Right lobe of liver (tissue), 6 donors: Measurements from ENCODE around the gene UBAC2. TPM values are rescaled to one million over a fixed set of nuclear protein-coding genes. Genes with fewer than 3 reads are reported as not detected.
A peak's percentile ranks its signal among the peaks of the same experiment; 100 is the strongest.

Experiments
- ATAC-seq, 4 donors: fragments of 200-7000 bp; cut with Tn5 transposase; one replicate each; pipeline ENCODE4 v1.9.1; 2020; ENCODE audit warnings: mild to moderate bottlenecking in 4 of 4, moderate library complexity in 4 of 4
- DNase-seq, 3 donors: peaks; one replicate each; pipeline ENCODE4 v3.0.0-alpha.2; 2020
- H3K27ac ChIP-seq, 3 donors: fragments of 200-600 bp; one replicate each; pipeline ENCODE4 v1.8.0; 2022
- H3K27me3 ChIP-seq, 2 donors: fragments of 200-600 bp; one replicate each; pipeline ENCODE4 v1.8.0; 2022
- H3K36me3 ChIP-seq, 4 donors: fragments of 200-600 bp; sonication (generic) in 1 of 4; one replicate each; pipeline versions ENCODE4 v1.5.1 to v1.8.0; 2017 to 2022; ENCODE audit warnings: control low read depth in 1 of 4
- H3K4me1 ChIP-seq, 4 donors: fragments of 200-600 bp; sonication (generic) in 1 of 4; one replicate each; pipeline versions ENCODE4 v1.5.1 to v1.8.0; 2017 to 2022; ENCODE audit warnings: control low read depth in 1 of 4
- H3K4me3 ChIP-seq, 3 donors: fragments of 200-600 bp; one replicate each; pipeline ENCODE4 v1.8.0; 2022
- H3K9me3 ChIP-seq, 4 donors: fragments of 200-600 bp; sonication (generic) in 1 of 4; one replicate each; pipeline versions ENCODE4 v1.5.1 to v1.8.0; 2017 to 2022; ENCODE audit warnings: control low read depth in 1 of 4
- CTCF ChIP-seq, 4 donors: fragments of 200-600 bp in 3 of 4; fragments of 450-650 bp in 1 of 4; IDR thresholded peaks; one replicate each; pipeline versions ENCODE4 v1.5.1 to v1.8.0; 2016 to 2022; ENCODE audit warnings: antibody characterized with exemption in 4 of 4, mild to moderate bottlenecking in 2 of 4
- POLR2A ChIP-seq: fragments of 450-650 bp; IDR thresholded peaks from one replicate; pipeline ENCODE4 v1.6.1; 2017; ENCODE audit warnings: antibody characterized with exemption, mild to moderate bottlenecking
- WGBS: methylation state at CpG from one replicate; pipeline ENCODE4 v1.1.6; 2018; ENCODE audit warnings: low coverage, low lambda C conversion rate; ENCODE audit not compliant: insufficient coverage; ENCODE audit errors: missing lambda C conversion rate; 5-methylcytosine and 5-hydroxymethylcytosine counted together
- intact Hi-C, 2 donors: fragments of 100-400 bp; cut with DNase I; formaldehyde crosslinking; loops; one replicate each; pipeline versions ENCODE4 v1.11.2 to v1.14.1; 2022
- total RNA-seq, 6 experiments: library from RNA; depleted of rRNA in 2 of 6; stranded (reverse); fragments of >200 nt in 2 of 6; fragmentation: NEBNext Ultra II Directional in 3 of 6; extraction: Animal tissue kit (Norgen Biotek cat#: 25700) in 3 of 6; gene quantifications; one replicate each; pipeline versions ENCODE4 v1.1.0 to v1.2.4, GENCODE V29; 2016 to 2023
- donor health status: DM: no; HTN: yes; CAD: no.
- donor health status: DM: no; HTN: no; CAD: no.
- donor health status: DM: no; HTN: no; CAD: no.
- donor health status: DM: no; HTN: yes; CAD: no.
- donor health status: DM: no; HTN: yes; CAD: no.

UBAC2 gene
- total RNA-seq, 6 experiments from 2014 or later, result 30.2 to 45.0 (median 37.0) TPM

DNA sequence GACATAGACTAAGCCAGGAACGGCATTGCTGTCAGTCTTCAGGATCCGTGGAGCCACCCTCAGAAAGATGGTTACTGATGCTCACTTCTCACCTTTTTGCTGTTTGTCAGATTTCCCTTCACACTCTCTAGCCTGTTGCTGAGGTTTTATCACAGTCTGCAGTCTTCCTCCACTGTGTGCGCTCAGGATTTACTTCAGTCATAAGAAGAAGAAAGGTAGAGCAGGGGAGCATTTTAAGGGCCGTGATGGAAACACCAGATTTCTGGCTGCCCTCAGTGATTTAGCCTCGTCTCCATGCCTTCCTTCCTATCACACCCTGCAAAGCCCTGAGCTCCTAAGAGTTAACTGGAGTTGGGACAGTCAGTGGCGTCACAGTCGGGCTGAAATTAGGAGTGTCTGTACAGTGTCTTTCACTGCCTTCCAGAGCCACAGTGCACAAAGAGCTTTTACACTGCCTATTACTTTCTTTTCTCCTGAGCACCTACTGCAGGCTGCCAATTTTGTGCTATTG is 166.5 kb downstream of the UBAC2 start:
- H3K4me3 ChIP-seq, result no peak overlapping the region
- H3K36me3 ChIP-seq, result peaks cover 0 to 12% (median 0%) of the 10 kb centered on the region in 4 donors
- no peak for TF ChIP-seq POLR2A
- no peak for TF ChIP-seq CTCF (IDR thresholded peaks at IDR 0.05)
- DNase-seq (no peak), ATAC-seq (peak in 1 of 4 donors; percentile 25)
- H3K27me3 ChIP-seq, result no peaks in the 10 kb centered on the region
- intact Hi-C loops, result no loop called here
- WGBS, result 66% methylated on average over 7 of the region's 7 CpGs
- no peaks in the 10 kb centered on the region for H3K4me1 ChIP-seq
- H3K27ac ChIP-seq, result no peak overlapping the region
- H3K9me3 ChIP-seq, result no peaks in the 10 kb centered on the region

GRCh38 chr13:99367663-99368448 is 167.2 kb downstream of the UBAC2 start:
- intact Hi-C loops, result no loop called here
- ATAC-seq, result peak in 1 of 4 donors; percentile 22

DNA sequence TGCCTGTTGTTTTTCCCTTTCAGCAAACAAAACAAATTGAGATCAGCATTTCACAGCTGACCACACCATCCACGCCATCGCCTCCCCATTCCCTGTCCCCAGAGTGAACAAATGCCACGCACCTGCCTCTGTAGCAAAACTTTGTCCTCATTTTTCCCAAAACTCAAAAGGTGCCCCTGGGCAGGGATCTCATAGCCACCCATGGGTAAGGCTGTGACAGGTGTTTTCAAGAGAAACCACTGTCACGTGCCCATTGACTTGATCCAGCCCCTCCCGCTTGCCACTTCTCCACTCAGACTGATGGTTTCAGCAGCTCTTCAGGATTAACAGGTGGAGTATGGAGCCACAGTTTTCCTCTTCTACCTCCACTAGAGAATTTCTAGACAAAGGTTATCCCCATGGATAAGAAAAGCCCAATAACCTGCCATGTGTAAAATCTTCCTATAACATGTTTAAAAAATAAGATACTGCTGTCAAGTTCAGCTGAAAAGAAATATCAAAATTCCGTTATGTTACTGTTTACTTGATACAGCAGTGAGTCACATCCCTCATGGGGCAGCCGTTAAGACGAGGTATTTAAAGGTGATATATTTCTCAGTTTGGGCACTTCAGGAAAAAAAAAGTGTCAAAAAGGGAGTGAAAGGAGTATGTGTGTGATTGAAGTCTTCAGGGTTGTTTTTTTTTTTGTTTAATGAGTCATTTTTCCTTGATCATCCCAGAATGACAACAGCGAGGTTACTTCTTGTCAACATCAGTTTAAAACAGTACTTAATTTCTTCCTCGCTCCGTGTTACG is 170.0 kb downstream of the UBAC2 start:
- no peak for DNase-seq
- WGBS, result 89% methylated on average over 11 of the region's 12 CpGs
- Histone ChIP-seq H3K27me3 (no peaks in the 10 kb centered on the region), H3K27ac (no peak overlapping the region), H3K9me3 (no peaks in the 10 kb centered on the region), H3K36me3 (peaks cover 0 to 12% (median 0%) of the 10 kb centered on the region in 4 donors), H3K4me1 (no peaks in the 10 kb centered on the region), H3K4me3 (no peak overlapping the region)
- intact Hi-C loops, result no loop called here
- TF ChIP-seq POLR2A (no peak), CTCF (IDR thresholded peaks at IDR 0.05) (no peak)
- no peak for ATAC-seq

More at GRCh38 chr13:99367663-99368448, 167.2 kb downstream of the UBAC2 start:
- no peak for DNase-seq
- TF ChIP-seq CTCF (IDR thresholded peaks at IDR 0.05) (peak in 1 of 4 donors; percentile 7), POLR2A (no peak)
- Histone ChIP-seq H3K4me3 (no peak overlapping the region), H3K27me3 (no peaks in the 10 kb centered on the region), H3K9me3 (no peaks in the 10 kb centered on the region), H3K4me1 (no peaks in the 10 kb centered on the region), H3K36me3 (peaks cover 0 to 12% (median 0%) of the 10 kb centered on the region in 4 donors), H3K27ac (no peak overlapping the region)
- 83% methylated on average over 16 of the region's 16 CpGs for WGBS

- Histone ChIP-seq H3K27ac (no peak overlapping the region), H3K36me3 (peaks cover 0 to 13% (median 0%) of the 10 kb centered on the region in 4 donors), H3K9me3 (no peaks in the 10 kb centered on the region), H3K27me3 (no peaks in the 10 kb centered on the region), H3K4me1 (no peaks in the 10 kb centered on the region), H3K4me3 (no peak overlapping the region)
- WGBS, result 90% methylated on average over 7 of the region's 9 CpGs
- ATAC-seq (no peak), DNase-seq (no peak)
- intact Hi-C loops, result no loop called here
- TF ChIP-seq POLR2A (no peak), CTCF (IDR thresholded peaks at IDR 0.05) (no peak)
These were observed 171.3 kb downstream of the UBAC2 start for GRCh38 chr13:99371956-99372355.
